OCI-LY7 (cell line): ENCODE results near the gene DGUOK.

Experiments
- CTCF ChIP-seq: fragments of 200-600 bp; sonication (generic); conservative IDR thresholded peaks from 2 replicates; pipeline ENCODE4 v1.5.1; 2014; ENCODE audit warnings: mild to moderate bottlenecking, antibody characterized with exemption, low read length, moderate library complexity, mixed read lengths
- EZH2phosphoT487 ChIP-seq: fragments of 200-600 bp; sonication (generic); IDR thresholded peaks from 2 replicates; pipeline ENCODE4 v1.6.1; 2018; ENCODE audit warnings: low read depth, borderline replicate concordance, mild to moderate bottlenecking, mixed run types, antibody characterized with exemption, low read length, moderate library complexity, mixed read lengths

GRCh38 chr2:73939419-73939818, 12.7 kb downstream of the DGUOK start:
- TF ChIP-seq CTCF, result no peak
- TF ChIP-seq EZH2phosphoT487, result no peak
